GM19468 (cell line): ENCODE results near the gene PDZK1IP1.

ENCODE experiments used
- ATAC-seq: cut with Tn5 transposase; IDR thresholded peaks from one replicate; pipeline ENCODE4 v1.9.1; 2021; ENCODE audit warnings: mild to moderate bottlenecking, moderate library complexity, moderate number of reproducible peaks; ENCODE audit not compliant: unreplicated experiment; ENCODE audit errors: extremely low read depth

PDZK1IP1 gene

DNA sequence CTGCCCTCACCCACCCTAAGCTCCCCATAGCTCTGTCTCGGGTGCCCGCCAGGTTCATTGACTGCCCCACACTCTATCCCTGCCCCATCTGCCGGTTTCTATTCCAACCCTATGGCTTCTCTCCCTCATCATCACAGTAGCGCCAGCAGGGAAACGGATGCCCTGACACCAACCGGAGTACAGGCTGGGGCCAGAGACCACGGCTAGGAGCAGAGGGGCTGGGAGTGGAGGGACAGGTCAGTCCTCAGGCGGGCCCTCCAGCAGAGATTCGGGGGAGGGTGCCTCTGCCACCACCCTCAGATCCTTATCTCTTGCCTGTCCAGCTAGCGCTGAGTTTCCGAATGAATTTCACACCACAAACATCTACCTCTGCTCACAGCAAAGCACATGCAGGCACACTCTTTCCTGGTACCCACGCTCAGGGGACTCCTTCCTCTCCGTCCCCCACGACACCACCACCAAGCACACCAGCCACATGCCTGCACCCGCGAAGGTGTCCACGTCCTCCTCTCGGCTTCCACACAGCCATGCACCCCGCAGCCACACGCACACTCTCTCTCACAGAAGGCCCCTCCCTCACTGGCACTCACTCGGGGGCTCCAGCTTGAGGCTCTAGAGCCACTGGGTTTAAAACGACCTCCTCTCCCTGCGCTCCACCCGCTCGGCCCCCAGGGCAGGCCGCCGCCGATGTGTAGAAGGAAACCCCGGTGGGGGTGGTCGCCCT lies 35.0 kb upstream of the PDZK1IP1 start:
- ATAC-seq = no peak

DNA sequence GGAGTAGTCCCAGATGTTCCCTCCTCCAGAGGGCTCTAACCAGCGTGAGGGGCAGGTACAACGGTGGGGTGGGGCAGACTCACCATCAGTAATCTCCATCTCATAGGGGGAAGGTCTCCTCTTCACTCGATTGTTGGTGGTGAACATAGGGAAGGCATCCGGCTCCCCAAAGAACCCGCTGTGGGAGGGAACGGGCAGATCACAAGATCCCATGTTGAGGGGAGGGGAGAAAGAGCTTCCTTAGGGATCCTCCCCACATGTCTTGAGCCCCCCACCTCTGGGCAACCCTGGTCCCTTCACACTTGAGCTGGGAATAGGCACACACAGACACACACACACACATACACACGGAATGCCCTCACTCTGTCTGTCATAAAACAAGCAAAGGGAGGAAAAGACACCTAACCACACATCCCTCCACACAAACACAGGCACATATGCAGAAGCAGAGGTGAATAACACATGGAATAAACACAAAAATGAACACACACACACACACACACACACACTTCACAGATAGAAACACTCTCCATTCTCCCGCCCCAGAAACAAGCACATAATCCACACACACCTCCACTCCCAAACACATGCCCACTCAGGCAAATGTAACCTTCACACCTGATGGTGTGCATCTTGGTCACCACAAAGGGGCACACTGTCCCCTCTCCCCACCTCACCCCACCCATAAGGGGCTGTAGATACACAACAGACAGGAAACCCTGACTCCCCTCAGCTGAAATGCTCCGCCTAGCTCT lies 34.3 kb upstream of the PDZK1IP1 start:
- ATAC-seq = no peak

DNA sequence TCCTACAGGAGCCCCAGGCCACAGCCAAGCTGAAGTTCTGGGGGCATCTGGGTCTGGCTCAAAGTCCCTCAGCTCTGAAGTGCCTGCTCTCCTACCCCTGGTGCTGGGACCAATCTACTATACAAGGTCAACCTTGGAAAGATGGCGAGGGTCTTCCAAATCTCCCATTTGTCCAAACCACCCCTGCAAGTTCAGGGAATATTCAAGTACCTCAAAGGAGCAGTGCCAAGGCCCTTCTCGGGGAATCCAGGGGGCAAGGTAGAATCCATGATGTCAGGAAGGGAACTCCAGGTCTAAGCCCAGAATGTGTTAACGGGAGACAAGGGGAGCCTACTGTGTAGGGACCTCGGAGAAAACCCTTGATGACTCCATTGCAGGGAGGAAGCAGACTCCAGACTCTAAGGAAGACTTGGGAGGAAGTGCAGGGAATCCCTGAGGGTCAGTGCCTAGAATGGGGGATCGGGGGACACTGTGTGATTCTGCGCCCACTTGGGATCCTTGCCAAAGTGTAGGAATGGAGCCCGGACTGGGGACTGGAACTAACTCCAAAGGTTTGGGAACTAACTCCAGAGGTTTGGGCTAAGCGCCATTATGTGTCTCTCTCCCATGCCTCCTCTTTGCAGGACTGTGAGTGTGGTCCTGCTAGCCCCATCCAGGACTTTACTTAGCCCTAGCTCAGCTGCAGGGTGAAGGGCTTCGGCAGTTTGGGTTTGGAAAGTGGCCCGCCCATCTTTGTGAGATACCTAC lies 33.5 kb upstream of the PDZK1IP1 start:
- ATAC-seq = no peak

DNA sequence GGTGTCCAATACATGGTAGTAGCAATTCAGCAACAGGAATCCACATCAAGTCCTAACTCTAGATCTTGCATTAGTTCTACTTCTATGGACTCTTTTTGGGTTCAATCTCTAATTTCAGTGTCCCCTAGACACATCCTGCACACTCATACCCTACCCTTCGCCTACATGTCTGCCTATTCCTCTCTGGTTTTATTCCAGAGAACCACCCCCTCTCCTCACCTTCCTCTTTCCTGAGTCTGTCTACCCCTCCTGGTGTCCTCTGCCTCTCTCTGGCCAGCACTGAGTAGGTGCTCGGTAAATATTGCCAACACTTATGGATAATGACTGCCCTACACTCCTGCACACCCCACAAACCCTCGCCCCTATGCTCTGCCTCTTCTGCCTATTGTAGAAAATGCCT lies 32.6 kb upstream of the PDZK1IP1 start:
- no peak for ATAC-seq

DNA sequence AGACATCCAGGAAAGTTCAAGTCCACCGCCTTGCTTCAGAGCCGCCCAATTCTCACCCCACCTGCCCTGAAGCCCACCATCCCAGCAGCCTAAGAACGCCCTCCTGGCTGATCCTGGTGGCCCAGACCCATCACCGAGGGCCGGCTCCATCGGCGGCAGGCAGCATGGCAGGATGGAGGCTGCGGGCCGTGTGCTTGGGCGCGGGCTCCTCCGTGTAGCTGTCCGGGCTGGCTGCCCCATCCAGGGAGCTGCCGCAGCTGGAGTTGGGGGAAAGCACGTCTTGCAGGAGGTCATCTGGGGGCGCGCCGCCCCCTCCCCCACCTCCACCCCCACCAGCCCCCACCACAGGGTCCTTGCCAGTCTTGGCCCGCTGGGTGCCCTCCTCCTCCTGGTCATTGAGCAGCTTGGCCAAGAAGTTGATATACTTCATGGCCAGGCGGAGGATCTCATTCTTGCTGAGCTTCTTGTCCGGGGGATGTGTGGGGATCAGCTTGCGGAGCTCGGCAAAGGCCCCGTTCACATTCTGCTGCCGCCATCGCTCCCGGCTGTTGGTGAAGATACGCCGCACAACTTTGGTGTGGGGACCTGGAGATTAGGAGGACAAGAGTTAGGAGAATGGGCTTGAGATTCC lies 29.9 kb upstream of the PDZK1IP1 start:
- ATAC-seq = no peak

DNA sequence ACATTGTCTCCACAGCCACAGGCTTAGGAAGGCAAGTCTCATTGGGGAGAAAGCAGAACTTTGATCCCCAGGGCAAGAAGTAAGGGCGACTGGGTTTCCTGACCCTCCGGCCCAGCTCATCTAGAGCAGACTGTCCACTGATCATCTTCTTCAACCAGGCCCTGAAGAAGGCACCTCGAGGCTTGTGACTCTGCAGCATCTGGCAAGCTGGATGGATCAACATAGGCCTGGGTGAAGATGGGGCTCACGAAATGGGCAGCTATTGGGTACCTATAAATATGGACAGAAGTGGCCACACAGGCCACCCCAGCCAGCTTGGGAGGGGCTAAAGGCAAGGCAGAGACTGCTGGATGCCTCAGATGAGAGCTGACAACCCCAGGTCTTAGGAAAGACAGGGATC lies 29.2 kb upstream of the PDZK1IP1 start:
- no peak for ATAC-seq

DNA sequence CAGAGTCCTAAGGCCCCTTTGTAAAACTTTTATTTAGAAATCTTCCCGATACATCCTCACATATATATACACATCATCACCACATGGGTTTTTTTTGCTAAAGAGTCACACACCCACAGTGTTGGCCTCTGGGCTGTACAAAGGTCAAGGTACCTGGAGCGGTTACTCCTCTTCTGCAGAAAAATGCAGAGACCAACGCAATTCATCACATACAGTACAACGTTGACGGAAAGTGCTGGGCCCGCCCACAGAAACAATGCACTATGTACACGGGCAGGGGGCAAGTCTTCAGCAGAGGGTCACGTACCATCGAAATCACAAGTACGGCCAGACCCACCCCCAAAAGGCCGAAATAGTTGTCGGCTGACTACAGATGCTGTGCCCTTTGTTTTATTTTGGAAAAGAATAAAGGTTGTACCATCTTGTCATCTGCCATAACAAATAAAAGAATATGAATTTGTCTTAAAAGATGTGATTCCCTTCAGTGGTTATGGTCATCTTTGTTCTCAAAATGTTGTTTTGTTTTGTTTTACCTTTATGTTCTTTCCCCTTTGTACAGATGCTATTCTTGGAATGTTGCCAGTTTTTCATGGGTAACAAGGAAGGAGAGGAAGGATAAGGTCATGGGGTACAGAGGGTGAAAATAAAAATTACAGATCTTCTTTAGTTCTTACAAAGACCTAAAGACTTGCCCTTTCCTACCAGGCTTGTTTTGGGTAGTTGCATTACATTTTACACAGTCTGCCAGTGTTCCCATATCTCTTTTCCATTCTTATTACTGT lies 26.6 kb upstream of the PDZK1IP1 start:
- no peak for ATAC-seq

DNA sequence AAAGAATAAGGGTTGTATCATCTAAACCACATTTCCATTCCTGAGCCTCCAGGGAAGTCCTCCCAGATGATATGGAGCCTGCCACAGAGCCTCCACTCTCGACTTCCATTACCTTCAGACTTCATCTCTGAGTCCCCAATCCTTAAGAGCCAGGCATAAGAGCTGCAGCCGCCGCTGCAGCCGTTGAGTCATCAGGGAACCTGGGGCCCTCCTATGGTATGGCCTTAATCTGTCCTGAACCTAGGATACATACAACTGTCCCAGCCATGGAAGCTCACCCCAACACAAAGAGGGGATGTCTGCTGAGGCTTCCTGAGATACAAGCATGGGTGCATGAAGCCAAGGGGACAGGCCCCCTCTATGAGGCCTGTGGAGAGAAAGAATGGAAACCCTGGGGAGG lies 25.9 kb upstream of the PDZK1IP1 start:
- ATAC-seq = no peak

DNA sequence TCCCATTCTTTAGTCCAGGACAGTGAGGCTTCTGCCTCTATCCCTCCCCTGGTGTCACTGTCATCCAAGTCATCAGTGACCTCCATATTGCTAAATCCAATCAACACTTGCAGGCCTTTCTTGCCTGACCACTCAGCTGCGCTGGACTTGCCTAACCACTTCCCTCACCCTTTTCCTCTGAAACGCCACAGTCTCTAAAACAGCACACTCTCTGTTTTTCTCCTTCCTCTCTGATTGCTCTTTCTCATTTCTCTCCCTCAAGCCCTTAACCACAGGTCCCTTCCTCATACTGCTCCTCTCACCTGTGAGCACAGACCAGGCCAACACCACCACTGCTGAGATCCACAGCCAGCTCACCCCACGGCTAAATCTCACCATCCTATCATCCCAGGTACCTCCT lies 24.7 kb upstream of the PDZK1IP1 start:
- no peak for ATAC-seq

DNA sequence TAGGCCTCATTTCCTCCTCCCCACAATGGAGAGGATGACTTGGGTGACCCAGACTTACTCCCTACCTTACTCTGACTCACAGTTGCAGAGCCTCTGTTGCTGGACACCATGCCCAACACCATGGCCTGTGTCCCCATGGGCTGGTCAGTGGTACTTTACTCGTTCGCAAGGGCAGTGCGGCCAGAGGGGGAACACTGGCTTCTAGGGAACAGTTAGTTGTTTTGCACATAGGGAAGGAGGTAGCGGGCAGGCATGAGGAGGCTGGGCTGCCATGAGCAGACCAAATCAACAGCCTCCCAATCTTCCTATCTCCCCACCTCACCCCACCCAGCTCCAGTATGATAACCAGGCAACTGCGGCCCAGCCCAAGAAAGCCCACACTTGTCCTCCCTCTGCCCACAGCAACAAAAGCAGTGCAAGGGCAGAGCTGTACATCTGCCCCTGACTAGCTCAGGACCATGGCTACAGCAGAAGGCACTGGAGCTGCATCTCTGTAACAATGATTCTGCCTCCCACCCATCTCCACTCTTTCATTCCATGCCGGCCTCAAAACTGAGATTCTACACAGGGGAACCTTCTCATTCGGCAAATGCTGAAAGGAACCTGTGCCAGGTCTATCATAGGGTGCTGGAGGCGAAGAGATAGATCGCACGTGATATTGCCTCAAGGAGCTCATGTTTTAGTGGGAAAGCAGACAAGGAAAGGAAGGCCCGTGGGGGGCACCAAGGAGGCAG lies 23.6 kb upstream of the PDZK1IP1 start:
- ATAC-seq = no peak

DNA sequence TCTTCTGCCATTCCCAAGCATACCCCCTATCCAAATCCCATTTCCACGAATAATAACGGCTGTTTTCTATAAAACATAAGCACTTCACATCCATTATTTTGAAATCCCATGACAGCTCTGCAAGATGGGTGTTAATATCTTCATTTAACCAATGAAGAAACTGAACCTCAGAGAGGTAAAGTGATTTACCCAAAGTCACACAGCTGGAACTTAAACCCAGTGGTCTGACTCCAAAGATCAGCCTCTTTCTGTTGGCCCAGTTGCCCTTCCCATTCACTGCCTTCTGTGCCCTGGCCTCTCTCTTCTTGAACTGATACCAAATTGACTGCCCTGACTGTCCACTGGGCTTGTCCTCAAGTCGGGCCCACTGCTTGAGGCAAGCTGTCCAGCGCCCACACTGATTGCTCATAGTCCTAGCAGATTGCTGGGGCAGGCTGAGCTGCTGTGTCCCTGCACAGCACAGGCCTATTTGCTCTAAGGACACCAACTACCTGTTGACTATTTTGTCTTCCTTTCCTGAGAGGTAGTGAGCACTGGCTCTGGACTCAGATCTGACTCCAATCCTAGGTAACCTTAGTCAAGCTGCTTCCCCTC lies 22.9 kb upstream of the PDZK1IP1 start:
- no peak for ATAC-seq

DNA sequence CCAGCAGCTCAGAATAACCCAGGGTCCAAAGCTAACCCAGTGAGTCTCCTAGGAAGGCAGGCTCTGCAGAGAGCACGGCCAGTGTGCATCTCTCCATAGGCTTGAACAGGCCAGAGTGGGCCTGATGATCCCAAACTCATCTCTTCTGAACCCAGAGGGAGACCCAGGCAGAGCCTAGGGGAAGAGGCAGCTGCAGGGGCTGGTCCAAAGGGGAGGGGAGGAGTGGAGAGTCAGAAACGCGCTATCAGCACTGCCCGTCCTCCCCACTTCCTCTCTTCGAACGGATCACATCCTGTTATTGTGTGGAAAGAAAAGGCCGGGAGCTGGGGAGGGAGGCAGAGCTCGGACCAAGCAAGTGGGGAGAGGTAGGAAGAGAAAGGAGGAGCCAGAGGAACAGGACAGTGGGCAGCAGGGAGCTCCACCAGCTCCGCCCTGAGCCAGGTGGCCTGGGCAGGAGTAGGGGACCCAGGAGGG lies 22.0 kb upstream of the PDZK1IP1 start:
- no peak for ATAC-seq

DNA sequence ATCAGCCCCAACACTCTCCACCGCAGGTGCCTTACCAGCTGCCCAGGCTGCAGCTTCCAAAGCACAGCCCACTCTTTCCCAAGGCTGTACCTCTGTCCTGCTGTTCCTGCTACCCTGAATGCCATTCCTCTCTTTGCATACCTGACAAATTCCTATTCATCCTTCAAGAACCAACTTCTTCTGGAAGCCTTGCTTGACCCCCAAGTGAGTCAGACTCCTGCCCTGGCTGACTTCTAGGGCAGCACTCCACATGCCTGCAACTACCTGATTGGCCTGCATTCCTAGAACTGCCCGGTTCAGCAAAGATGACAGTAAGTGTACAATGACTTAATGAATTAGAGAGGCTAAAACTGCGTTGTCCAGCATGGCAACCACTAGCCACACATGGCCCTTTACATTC lies 20.8 kb upstream of the PDZK1IP1 start:
- no peak for ATAC-seq

DNA sequence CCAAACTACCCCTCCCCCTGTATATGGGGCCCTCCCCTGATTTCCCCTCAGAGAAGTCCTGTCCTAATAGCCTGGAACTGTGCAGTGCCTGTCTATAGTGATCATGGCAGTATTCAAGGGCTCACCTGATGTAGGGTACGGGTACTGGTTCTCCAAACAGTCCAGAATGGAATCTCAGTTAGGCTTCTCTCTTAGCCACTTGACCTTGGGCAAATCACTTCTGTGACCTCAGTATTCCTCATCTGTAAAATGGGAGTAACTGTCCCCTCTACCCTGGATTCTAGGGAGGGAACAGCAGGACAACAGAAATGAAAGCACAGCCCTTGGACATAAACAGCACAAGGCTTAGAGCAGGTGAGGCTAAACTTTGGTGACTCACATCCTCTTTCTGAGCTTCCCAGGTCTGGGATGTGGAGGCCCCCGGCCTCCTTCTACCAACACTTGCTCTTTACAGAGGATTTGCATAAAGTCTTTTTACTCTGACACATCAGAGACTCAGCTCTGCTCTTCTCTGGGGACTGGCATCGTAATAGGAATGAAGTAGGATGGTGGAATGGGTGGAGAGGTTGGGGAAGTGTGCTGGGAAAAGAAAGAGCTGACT lies 20.0 kb upstream of the PDZK1IP1 start:
- ATAC-seq = no peak

DNA sequence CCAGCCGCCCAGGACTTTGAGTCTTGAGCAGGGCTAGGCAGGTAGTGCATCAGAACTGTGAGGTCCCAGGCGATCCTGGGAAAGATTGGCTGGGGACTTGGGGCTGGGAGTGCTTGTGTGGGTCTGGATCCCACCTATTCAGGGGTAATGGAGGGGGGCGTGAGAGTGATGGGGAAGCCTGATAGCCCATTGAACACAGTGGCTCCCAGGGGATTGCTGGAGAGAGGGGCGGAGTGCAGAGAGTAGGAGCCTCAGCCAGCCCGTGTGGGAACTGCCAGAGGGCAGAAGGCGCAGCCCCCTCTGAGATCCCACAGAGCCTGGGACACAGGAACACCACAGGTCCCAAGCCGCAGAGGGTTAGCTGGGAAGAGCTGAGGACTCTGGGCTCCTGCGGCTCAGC lies 19.3 kb upstream of the PDZK1IP1 start:
- no peak for ATAC-seq

DNA sequence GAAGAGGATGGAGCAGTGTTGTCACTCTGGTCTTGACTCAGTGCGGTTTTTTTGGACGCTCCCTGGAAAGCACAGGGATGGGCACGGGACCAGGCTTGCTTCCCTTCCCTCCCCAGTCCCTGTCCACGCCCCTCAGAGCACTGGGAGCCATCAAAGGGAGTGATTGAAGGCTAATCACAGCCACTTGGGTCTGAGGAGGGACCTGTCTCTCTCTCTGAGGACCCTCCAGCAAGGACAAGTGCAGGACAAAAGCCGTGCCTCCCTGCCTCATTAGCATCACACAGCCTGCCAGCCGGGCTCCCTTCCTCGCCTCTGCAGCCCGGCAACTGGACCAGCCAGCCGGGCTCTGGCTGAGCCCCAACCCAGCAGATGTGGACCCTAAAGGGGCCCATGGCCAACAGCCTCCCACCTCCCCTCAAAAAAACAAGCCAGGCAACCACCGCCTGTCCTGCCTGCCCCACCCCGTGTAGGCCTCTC lies 18.6 kb upstream of the PDZK1IP1 start:
- ATAC-seq = no peak

DNA sequence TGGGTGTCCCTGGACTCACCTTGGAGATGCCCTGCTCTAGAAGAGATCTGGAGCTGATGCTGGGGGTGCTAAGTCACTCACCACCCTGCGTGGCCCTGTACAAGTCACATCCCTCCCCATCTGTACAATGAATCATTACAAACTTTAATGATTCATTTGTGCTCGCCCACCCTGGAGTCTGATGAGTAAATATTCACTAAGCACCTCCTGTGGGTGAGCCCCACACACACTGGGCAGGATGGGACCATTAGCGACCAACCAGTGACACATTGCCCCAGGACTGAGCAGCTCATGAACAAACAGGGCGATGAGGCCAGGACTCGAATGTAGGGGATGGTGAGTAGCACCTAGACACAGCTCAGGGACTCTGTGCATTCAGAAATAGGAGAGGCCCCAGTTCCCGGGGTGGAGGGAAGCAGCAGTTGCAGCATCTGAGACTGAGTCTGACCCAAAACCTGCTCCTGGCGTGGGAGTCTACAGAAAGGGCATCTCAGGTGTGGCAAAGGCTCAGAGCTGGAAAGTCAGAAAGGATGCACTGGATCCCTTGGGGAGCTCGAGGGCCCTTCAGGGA lies 18.1 kb upstream of the PDZK1IP1 start:
- no peak for ATAC-seq

DNA sequence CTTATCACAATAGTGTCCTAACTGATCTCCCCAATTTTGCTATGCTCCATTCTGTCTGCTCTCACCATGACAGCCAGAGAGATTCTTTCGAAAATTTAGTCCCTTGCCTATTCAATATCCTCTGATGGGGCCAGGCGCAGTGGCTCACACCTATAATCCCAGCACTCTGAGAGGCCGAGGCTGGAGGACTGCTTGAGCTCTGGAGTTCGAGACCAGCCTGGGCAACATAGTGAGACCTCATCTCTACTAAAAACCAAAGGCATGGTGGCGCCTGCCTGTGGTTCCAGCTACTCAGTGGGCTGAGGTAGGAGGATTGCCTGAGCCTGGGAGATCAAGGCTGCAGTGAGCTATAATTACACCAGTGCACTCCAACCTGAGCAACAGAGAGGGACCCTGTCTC lies 16.1 kb upstream of the PDZK1IP1 start:
- ATAC-seq = no peak
